NCI-H82 treated with DMSO at 0.1 percent for 48 hours (cell line): Measurements from ENCODE around the gene SH3D21.

Experiments used
- DNase-seq: peaks from one replicate; lab custom pipeline; 2025; ENCODE audit not compliant: unreplicated experiment; lab: John Stamatoyannopoulos, UW

Gene SH3D21

DNA sequence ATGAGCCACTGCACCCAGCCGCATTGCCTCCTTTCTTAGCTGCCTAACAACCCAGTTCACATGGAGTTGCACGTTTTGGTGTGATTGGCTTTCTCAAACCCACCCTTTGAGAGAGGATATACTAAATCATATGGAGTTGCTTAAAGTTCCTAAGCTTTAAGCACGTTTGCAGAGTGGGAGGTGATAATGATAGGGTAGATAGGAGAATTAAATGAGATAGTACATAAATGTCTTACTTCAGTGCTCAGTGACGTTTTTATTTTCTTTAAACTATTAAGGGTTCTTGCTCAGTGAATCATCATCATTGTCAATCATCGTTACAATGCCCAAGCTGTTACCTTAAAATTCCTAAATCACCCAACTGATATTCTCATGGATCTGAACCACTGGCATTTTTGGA is 2.9 kb upstream of the SH3D21 start:
- no peak for DNase-seq

GRCh38 chr1:36303650-36304360 is 2.4 kb upstream of the SH3D21 start:
- DNase-seq = no peak

DNA sequence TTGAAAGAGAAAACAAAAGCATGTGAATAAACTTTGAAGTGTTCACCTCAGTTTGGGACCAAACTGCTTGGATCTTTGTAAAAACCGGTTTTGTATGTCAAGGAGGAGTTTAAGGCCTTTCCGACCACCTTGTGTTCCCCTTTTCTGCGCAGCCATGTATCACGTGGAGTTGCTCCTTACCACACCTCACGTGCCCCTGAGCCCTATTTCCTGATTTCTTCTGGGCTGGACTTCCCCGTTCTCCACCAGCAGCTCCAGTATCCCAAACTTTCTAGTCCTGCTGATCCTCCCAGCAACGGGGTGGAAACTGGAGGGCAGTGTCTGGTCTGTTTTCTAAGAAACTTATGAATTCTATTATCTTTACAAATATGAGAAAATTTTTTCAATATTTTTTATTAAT is 1.6 kb upstream of the SH3D21 start:
- DNase-seq = no peak

DNA sequence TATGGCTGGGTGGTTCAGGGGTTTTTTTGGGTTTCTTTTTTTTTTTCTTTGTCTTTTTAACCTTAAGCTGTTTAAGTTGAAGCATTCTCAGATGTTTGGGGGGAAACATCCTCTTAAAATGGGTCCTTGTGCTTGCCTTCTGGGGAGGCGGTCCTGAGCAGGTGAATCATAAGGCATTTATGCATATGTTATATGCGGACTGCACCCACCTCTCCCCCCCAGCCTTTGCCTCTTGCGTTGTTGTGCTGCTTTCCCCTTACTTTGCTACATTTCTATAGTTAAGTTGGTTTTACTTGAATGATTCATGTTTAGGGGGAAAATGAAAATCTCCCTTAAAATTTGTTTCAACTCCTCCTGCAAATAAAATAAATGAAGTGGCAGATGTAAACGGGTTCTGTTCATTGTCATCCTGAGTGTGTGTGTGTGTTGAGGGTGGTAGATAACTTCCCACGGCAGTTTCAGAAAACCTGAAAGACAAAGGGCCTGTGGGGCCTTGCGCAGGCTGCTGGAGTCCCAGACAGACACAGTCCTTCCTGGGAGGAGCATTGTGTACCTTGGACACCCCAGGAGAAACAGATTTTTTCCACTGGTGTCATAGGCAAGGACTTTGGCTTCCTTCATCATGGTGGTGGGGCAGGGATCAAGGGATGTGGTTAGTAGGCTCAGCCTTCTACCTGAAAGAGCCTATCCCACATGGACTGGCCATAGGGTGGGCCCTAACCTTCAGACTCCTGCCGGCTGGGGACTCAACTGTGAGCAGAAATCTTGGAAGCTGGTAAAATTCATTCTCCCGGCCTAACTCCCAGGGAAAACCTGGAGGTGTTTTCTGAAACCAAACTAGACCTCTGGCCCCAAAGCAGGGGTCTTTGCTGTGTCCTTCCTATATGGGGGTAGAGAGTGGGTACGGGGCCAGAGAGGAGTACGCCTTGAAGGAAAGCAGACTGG is 926 bp upstream of the SH3D21 start:
- DNase-seq = no peak

DNA sequence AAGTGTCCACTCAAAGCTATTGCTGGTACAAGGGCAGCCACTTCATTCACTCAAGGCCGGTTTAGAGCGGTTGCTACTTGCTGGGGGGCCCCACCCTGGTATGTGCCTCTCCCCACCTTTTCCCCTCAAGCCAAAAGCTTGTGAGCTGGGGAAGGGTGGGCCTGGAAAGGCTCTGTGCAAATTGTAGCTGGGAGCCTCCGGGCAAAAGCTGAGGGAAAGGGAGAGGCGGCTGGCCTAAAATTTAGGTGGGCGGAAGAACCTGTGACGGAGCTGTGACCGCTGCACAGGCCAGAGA is 306 bp upstream of the SH3D21 start:
- DNase-seq = no peak

- peak; percentile 81 for DNase-seq
Measured at GRCh38 chr1:36306902-36307456, 811 bp downstream of the SH3D21 start.

DNA sequence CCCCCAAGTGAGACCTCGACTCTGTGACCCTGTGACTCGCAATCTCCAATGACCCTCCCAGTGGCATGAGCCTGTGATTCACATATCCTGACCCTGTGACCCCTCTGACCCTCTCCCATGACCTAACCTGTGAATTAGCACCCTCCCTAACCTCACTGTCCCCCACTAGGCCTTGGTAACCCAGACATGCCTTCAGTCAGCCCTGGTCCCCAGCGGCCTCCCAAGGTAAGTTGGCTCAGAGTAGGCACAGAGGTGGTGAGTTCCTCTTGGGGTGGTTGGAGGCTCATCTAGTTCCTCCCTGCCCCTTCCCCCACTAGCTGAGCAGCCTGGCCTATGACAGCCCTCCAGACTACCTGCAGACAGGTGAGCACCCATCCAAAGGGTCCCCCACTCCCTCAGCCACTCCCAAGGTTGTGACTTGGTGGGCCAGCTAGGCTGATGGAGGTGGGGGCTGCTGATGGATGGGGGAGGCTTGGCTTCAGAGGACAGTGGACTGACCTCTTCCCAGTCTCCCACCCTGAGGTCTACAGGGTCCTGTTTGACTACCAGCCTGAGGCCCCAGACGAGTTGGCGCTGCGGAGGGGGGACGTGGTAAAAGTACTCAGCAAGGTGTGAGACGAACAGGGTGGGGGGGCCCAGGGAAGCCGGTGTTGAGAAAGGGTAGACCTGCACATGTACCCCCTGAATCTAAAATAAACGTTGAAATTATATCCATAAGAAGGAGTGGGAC is 1.6 kb downstream of the SH3D21 start:
- no peak for DNase-seq

- DNase-seq = no peak
Measured at GRCh38 chr1:36309397-36309796, 3.2 kb downstream of the SH3D21 start.

GRCh38 chr1:36320291-36320761 is 14.2 kb downstream of the SH3D21 start:
- DNase-seq = no peak

DNA sequence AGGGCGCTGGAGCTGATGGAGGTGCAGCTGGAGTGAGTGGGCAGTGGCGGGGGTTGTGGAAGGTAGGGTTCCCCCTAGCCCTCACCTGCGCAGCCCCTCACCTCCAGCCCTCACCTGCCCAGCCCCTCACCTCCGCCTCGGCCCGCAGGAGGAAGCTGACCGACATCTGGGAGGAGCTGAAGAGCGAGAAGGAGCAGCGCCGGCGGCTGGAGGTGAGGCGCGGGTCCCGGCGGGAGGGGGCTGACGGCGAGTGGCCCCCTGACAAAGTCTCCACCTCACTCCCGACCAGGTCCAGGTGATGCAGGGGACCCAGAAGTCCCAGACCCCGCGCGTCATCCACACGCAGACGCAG is 14.6 kb downstream of the SH3D21 start:
- DNase-seq = no peak

DNA sequence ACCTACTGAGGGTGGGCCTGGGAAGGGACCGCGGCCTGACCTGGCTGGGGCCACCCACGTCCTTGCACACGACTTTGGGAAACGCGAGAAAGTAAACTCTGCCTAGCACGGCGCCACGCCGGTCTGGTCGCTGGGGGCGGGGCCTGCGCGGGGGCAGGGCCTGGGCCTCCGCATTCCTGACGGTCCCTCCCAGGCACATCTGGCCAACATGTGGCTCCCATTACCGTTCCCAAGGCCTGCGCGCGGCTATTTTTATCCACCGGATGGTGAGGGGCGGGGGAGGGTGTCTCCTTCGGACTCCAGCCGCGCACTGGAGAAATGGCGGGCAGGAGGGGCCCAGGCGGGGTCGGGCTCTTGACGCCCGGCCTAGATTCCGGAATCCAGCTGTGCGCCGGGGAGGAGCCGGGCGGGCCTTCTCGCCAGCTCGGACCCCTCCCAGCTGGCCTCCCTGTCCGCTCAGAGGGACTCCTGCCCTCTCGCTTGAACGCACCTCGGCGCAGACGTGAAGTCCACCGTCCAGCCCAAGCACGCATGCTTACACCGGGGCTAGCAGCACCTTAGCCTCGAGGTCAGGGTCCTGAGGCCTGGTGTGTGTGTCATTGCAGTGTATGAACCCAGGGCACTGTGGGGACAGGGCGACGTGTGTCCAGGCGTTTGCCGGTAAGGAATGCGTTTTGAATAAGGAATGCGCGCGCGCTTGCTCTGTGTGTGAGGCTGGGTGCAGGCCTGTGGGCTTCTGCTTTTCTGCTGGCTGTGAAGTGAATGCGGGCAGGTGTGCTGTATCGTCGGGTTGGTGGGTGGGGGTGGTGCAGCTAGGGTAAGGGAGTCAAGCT is 15.2 kb downstream of the SH3D21 start:
- no peak for DNase-seq

- no peak for DNase-seq
Measured at GRCh38 chr1:36322041-36322785, 16.0 kb downstream of the SH3D21 start.

DNA sequence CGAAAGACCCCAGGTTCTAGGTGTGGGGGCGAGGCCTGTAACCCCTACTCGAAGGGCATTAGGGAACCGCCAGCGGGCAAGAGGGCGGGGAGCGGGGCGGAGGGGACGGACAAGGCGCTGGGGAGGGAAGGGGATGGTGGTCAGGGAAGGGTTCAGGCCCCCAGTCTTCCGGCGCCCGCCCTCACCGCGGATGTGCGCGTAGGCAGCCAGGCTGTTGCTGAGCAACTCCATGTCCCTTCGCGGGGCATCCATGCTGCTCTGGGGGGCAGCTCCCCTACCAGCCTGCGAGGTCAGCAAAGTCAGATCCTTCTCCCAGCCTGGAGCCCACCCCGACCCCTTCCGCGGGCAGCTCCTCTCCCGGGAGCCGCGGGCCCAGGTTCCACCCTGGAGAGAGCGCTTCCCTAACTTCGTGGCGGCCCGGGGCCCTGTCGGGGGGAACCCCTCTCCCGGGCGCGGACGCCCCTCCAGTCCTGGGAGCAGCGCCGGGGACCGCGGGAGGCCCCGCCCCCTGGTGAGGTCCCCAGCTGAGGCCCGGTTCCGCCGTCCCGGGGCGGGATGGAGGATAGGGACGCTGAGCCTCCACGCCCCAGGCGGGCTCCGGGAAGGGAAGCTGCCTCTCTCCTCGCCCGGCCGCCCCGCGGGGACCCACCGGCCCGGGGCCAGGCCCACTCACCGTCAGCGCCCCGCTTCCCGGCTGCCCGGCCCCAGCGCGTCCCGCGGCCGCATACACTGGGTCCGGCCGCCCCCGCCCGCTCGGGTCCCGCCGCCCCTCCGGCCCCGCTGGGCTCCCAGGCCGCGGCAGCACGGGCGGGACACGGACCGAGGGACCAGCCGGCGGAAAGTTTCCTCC is 16.8 kb downstream of the SH3D21 start:
- DNase-seq = no peak

DNA sequence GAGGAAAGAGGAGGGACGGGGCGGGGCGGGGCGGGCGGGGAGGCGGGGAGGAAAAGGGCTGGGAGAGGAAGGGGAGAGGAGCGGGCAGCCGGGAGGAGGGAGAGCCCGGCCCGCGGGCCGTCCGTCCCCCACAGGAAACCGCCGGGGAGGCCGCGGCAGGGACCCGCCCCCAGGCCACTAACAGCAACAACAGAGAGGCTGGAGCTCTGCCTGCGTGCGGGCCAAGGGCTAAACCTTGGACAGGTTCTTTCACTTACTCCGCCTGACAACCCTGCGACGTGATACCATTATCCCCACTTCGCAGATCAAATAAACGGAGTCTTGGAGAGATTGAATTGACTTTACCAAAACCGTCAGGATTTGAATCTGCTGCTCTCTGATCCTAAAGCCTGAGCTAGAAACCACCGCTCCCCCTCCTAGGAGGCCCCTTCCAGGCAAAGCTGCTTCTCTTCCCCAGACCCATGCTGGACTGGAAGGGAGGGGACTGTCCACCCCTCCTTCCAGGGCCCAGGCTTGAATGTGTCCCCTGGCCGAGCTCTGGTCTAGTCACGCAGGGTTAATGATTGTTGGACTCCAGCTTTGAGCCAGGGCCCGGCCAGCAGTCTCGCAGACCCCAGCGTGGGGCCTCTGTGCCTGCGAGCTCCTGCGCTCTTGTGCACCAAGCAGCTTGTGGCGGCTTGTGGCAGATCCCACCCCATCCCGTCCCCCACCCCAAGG is 17.6 kb downstream of the SH3D21 start, which contains the start of gene EVA1B:
Gene EVA1B, minus strand, starts transcription at position 10 of the 717 bp plus-strand sequence. CDS start 608 bp downstream, outside the sequence.
- DNase-seq = no peak

DNA sequence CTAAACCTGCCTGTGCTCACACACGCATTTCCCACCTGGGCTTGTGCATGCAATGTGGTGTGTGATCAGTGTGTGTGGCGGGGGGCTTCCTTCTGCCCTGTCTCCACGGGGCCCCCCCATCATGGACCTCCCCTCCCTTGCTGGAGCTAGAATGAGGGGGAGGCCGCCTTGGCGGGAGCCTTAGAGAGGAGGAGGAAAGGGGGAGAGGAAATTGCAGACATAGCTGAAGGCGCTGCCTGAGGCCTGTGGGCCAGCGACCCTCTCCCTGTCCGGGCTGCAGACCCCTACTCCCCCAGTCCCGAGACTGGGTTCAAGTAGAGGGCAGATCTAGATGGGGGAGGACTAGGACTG is 18.2 kb downstream of the SH3D21 start:
- DNase-seq = no peak

DNA sequence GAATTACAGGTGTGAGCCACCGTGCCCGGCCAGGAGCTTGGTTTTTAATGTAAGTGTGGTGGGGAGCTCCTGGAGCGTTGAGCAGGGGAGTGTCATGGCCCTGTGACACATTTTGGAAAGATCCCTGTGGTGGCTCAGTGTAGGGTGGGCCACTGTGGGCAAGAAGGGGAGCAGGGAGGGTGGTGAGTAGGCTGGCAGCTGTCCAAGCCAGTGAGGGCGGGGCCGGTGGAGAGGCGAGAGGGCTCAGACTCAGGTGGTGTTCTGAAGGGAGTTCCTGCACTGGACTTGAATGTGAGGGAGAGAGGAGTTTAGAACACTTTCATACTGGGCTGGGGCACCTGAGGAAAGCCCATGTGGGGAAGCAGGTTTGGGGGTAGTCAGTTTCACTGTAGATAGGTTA is 20.3 kb downstream of the SH3D21 start:
- no peak for DNase-seq

GRCh38 chr1:36327421-36328087 is 21.4 kb downstream of the SH3D21 start:
- DNase-seq = no peak

GRCh38 chr1:36328088-36328480 is 21.9 kb downstream of the SH3D21 start:
- DNase-seq = no peak
